Suprapubic skin (tissue), 4 donors: ENCODE measurements around the gene DNAH2. TPM values are rescaled to one million over a fixed set of nuclear protein-coding genes. Genes with fewer than 3 reads are reported as not detected.

Source experiments
- DNase-seq, 2 donors: peaks; one replicate each; pipeline ENCODE4 v3.0.0-alpha.2; 2019; ENCODE audit warnings: low spot score in 2 of 2
- H3K27ac ChIP-seq: fragments of 200-600 bp; sonication (generic); one replicate; pipeline ENCODE4 v1.5.1; 2019
- H3K27me3 ChIP-seq: fragments of 200-600 bp; sonication (generic); one replicate; pipeline ENCODE4 v1.5.1; 2019
- H3K36me3 ChIP-seq: fragments of 200-600 bp; sonication (generic); one replicate; pipeline ENCODE4 v1.5.1; 2019
- H3K4me1 ChIP-seq: fragments of 200-600 bp; sonication (generic); one replicate; pipeline ENCODE4 v1.5.1; 2019
- H3K4me3 ChIP-seq: fragments of 200-600 bp; sonication (generic); one replicate; pipeline ENCODE4 v1.5.1; 2019; ENCODE audit warnings: mild to moderate bottlenecking
- H3K9me3 ChIP-seq: fragments of 200-600 bp; sonication (generic); one replicate; pipeline ENCODE4 v1.5.1; 2019
- CTCF ChIP-seq, 2 donors: fragments of 200-600 bp in 1 of 2; fragments of 450-650 bp in 1 of 2; sonication (generic) in 1 of 2; IDR thresholded peaks; one replicate each; pipeline ENCODE4 v1.5.1; 2016 to 2019; ENCODE audit warnings: antibody characterized with exemption in 2 of 2, mild to moderate bottlenecking in 1 of 2, moderate library complexity in 1 of 2
- EP300 ChIP-seq: sonication (generic); formaldehyde crosslinking; IDR thresholded peaks from one replicate; pipeline ENCODE4 v1.6.1; 2017; ENCODE audit warnings: antibody characterized with exemption
- POLR2A ChIP-seq, 2 donors: fragments of 450-650 bp; IDR thresholded peaks; one replicate each; pipeline ENCODE4 v1.6.1; 2017; ENCODE audit warnings: antibody characterized with exemption in 2 of 2, mild to moderate bottlenecking in 2 of 2, moderate library complexity in 2 of 2
- POLR2AphosphoS5 ChIP-seq, 3 donors: sonication (generic); formaldehyde crosslinking; IDR thresholded peaks; one replicate each; pipeline ENCODE4 v1.6.1; 2017; ENCODE audit warnings: antibody characterized with exemption in 3 of 3
- WGBS: methylation state at CpG from one replicate; pipeline ENCODE4 v1.1.5; 2018; 5-methylcytosine and 5-hydroxymethylcytosine counted together
- total RNA-seq, 4 donors: library from RNA; depleted of rRNA; stranded (reverse); fragments of >200 nt; gene quantifications; one replicate each; pipeline ENCODE4 v1.1.0, GENCODE V29; 2016

Gene DNAH2
- total RNA-seq, 4 donors from 2014 or later = 0.08 to 0.19 TPM; not detected in 2

DNA sequence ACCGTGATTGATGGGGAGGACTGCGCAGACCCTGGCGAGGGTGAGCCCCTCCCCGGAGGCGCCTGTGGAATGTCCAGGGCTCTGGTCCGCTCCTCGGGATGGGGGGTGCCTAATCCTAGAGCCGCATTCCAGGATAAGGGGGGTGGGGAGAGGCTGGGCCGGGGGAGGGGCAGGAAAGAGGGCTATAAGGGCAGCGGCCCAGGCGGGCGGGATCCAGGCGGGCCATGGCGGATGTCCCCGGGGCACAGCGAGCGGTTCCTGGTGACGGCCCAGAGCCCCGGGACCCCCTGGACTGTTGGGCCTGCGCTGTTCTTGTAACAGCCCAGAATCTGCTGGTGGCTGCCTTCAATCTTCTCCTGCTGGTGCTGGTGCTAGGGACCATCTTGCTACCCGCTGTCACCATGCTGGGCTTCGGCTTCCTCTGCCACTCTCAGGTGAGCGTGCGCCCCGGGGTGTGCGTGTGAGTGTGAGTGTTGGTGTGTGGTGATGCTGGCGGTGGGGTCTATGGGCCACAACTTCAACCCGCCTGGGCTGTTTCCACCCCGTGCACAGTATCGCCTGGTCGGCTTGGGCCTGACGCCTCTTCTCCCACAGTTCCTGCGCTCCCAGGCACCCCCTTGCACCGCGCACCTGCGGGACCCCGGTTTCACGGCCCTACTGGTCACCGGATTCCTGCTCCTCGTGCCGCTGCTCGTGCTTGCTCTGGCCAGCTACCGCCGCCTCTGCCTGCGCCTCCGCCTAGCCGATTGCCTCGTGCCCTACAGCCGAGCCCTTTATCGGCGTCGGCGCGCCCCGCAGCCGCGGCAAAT, 137.5 kb downstream of the DNAH2 start, which contains the start of gene TMEM88:
TMEM88 (plus strand) TSS at position 216 of the 809 bp plus-strand sequence; CDS start at position 225, 9 bp downstream.
- 71% methylated on average over 48 of the region's 57 CpGs for WGBS
- H3K4me1 ChIP-seq = peaks cover 57% of the 10 kb centered on the region
- peaks cover 24% of the 10 kb centered on the region for H3K36me3 ChIP-seq
- H3K27me3 ChIP-seq = no peaks in the 10 kb centered on the region
- no peaks in the 10 kb centered on the region for H3K9me3 ChIP-seq
- TF ChIP-seq CTCF (IDR thresholded peaks at IDR 0.05) (no peak), POLR2AphosphoS5 (IDR thresholded peaks at IDR 0.05) (no peak)
- H3K27ac ChIP-seq = peak within 1 kb of the TSS; percentile 93
- DNase-seq = peak in 1 of 2 donors; percentile 79
- H3K4me3 ChIP-seq = peak within 1 kb of the TSS; percentile 71

DNA sequence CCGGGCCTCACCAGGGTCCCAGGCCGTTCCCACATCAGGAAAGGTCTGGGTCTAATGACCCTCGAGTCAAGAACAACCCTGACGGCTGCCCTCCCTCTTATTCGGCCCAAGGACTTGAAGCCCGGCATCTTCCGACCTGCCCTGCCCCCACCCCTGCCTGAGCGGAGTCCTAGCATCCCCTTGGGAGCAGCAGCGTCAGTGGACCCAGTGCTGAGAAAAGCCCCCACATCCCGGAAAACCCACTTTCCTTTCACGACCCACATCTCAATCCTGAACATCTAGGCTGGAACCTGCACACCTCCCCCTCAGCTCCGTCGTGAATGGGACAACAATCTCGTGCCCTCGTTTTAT, 138.1 kb downstream of the DNAH2 start:
- Histone ChIP-seq H3K27me3 (no peaks in the 10 kb centered on the region), H3K4me1 (peaks cover 57% of the 10 kb centered on the region), H3K27ac (peak overlapping the region; percentile 93), H3K4me3 (peak overlapping the region; percentile 71), H3K36me3 (peaks cover 18% of the 10 kb centered on the region), H3K9me3 (no peaks in the 10 kb centered on the region)
- no peak for TF ChIP-seq POLR2A (IDR thresholded peaks at IDR 0.05)
- TF ChIP-seq EP300 = no peak
- TF ChIP-seq CTCF (IDR thresholded peaks at IDR 0.05) = no peak
- no peak for TF ChIP-seq POLR2AphosphoS5 (IDR thresholded peaks at IDR 0.05)
- WGBS = 53% methylated on average over 10 of the region's 15 CpGs
- DNase-seq = peak in 1 of 2 donors; percentile 75

DNA sequence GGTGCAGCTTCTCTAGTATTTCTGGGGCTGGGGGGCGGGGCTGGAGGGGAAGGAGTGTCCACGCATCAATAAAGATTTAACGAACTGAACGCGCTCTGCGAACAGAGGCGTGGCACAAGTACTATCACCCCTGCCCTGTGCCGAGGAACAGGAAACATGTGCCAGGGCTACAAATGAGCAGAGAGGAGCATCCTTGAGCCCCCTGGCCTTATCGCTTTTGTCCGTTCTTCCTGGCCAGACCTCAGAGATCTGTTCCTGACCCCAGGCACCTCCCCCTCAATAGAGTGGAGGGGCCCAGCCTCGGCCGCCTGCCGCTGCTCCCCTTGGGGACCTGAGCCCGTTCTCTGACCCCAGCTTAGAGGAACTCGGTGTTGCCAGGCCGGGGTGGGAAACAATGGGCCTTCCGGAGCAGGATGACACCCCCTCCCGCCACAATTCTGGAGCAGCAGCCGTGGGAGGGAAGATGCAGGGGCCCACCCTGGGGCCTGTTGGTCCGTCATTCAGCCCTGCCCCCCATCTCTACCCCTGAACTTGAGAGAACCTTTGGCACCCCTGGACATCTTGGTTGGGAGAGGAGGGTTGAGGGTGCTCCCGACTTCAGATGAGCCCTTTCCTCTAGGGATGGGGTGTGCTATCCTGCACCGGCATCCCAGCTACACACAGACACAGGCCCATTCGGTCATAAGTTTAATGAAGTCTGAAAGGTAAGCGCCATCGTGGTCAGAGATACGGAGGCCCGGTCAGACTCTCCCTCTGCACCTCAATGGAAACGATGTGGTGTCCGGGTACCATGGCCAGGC, 138.7 kb downstream of the DNAH2 start:
- Histone ChIP-seq H3K4me3 (peak overlapping the region; percentile 71), H3K9me3 (no peaks in the 10 kb centered on the region), H3K4me1 (peaks cover 56% of the 10 kb centered on the region), H3K36me3 (peaks cover 16% of the 10 kb centered on the region), H3K27ac (peak overlapping the region; percentile 93), H3K27me3 (no peaks in the 10 kb centered on the region)
- DNase-seq = peak; percentile 79 to 81
- WGBS = 10% methylated on average over 8 of the region's 29 CpGs
- TF ChIP-seq POLR2AphosphoS5 (IDR thresholded peaks at IDR 0.05) (peak in 1 of 3 donors; percentile 35), POLR2A (IDR thresholded peaks at IDR 0.05) (no peak)

GRCh38 chr17:7856811-7857712, 139.5 kb downstream of the DNAH2 start, which contains the start of gene NAA38:
TSS of gene NAA38 (minus strand) at chr17:7857559. CDS start at chr17:7857463, 96 bp downstream.
- peak in 1 of 2 donors; percentile 26 for TF ChIP-seq POLR2A (IDR thresholded peaks at IDR 0.05)
- no peak for TF ChIP-seq EP300
- TF ChIP-seq POLR2AphosphoS5 (IDR thresholded peaks at IDR 0.05) = peak in 2 of 3 donors; percentile 65 to 69
- TF ChIP-seq CTCF (IDR thresholded peaks at IDR 0.05) = peak in 1 of 2 donors; percentile 51
- Histone ChIP-seq H3K9me3 (no peaks in the 10 kb centered on the region), H3K4me1 (peaks cover 47% of the 10 kb centered on the region), H3K4me3 (peak within 1 kb of the TSS; percentile 71), H3K27ac (peak within 1 kb of the TSS; percentile 93), H3K36me3 (peaks cover 16% of the 10 kb centered on the region), H3K27me3 (no peaks in the 10 kb centered on the region)
- under 1% methylated on average over 48 of the region's 64 CpGs for WGBS
- DNase-seq = peak; percentile 98 to 99
